OCI-LY7 (cell line): Measurements from ENCODE around the gene E2F2.

Source experiments
- CTCF ChIP-seq: fragments of 200-600 bp; sonication (generic); conservative IDR thresholded peaks from 2 replicates; pipeline ENCODE4 v1.5.1; 2014; ENCODE audit warnings: mild to moderate bottlenecking, antibody characterized with exemption, low read length, moderate library complexity, mixed read lengths
- EZH2phosphoT487 ChIP-seq: fragments of 200-600 bp; sonication (generic); IDR thresholded peaks from 2 replicates; pipeline ENCODE4 v1.6.1; 2018; ENCODE audit warnings: low read depth, borderline replicate concordance, mild to moderate bottlenecking, mixed run types, antibody characterized with exemption, low read length, moderate library complexity, mixed read lengths

GRCh38 chr1:23473037-23473800 lies 57.8 kb downstream of the E2F2 start:
- TF ChIP-seq CTCF = no peak
- TF ChIP-seq EZH2phosphoT487 = no peak
